BE2C (cell line): ENCODE measurements around the gene CAPS2.

Experiments
- DNase-seq: peaks from one replicate; pipeline ENCODE4 v3.0.0-alpha.2; 2020
- H3K27me3 ChIP-seq: fragments of 250-450 bp; sonication (Bioruptor Pico); 2 replicates; pipeline ENCODE4 v1.5.1; 2020; ENCODE audit warnings: mild to moderate bottlenecking
- H3K36me3 ChIP-seq: fragments of 250-450 bp; sonication (Bioruptor Pico); 2 replicates; pipeline ENCODE4 v1.5.1; 2020; ENCODE audit warnings: mild to moderate bottlenecking
- H3K4me1 ChIP-seq: fragments of 250-450 bp; sonication (Bioruptor Pico); 2 replicates; pipeline ENCODE4 v1.5.1; 2020
- H3K4me3 ChIP-seq: 2 replicates; pipeline ENCODE4 v1.5.1; 2011; ENCODE audit warnings: low read depth, low read length
- H3K9me3 ChIP-seq: fragments of 250-450 bp; sonication (Bioruptor Pico); 2 replicates; pipeline ENCODE4 v1.5.1; 2020
- CTCF ChIP-seq: IDR thresholded peaks from 2 replicates; pipeline ENCODE4 v1.5.1; 2012; ENCODE audit warnings: mild to moderate bottlenecking, low read depth, low read length

CAPS2 gene

GRCh38 chr12:75271576-75271975 is 58.5 kb downstream of the CAPS2 start:
- H3K4me1 ChIP-seq = no peaks in the 10 kb centered on the region
- no peak for TF ChIP-seq CTCF
- H3K27me3 ChIP-seq = no peaks in the 10 kb centered on the region
- no peak overlapping the region for H3K4me3 ChIP-seq
- no peak for DNase-seq
- H3K36me3 ChIP-seq = no peaks in the 10 kb centered on the region
- no peaks in the 10 kb centered on the region for H3K9me3 ChIP-seq

GRCh38 chr12:75270157-75270556 is 60.0 kb downstream of the CAPS2 start:
- Histone ChIP-seq H3K4me3 (no peak overlapping the region), H3K9me3 (no peaks in the 10 kb centered on the region), H3K27me3 (no peaks in the 10 kb centered on the region), H3K4me1 (no peaks in the 10 kb centered on the region), H3K36me3 (no peaks in the 10 kb centered on the region)
- no peak for DNase-seq
- no peak for TF ChIP-seq CTCF

DNA sequence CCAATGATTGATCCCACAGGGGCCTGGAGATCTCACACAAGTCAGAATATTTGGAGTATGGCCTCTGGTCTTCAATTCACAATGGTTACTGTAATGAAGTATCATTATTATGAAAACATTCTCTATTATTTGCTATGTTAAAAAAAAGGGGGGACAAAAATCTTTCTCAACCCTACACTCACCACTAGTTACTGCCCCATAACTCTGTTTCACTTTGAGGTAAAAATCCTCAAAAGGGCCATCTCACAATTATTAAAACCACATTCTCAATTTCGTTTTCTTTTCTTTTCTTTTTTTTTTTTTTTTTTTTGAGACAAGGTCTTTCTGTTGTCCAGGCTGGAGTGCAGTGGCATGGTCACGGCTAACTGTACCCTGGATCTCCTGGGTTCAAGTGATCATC is 60.9 kb downstream of the CAPS2 start:
- H3K27me3 ChIP-seq = no peaks in the 10 kb centered on the region
- no peak for DNase-seq
- no peaks in the 10 kb centered on the region for H3K36me3 ChIP-seq
- TF ChIP-seq CTCF = no peak
- no peaks in the 10 kb centered on the region for H3K4me1 ChIP-seq
- H3K4me3 ChIP-seq = no peak overlapping the region
- H3K9me3 ChIP-seq = no peaks in the 10 kb centered on the region

- H3K36me3 ChIP-seq = no peaks in the 10 kb centered on the region
- H3K9me3 ChIP-seq = no peaks in the 10 kb centered on the region
- DNase-seq = no peak
- H3K27me3 ChIP-seq = no peaks in the 10 kb centered on the region
- no peak for TF ChIP-seq CTCF
- no peak overlapping the region for H3K4me3 ChIP-seq
- H3K4me1 ChIP-seq = no peaks in the 10 kb centered on the region
These were observed 69.8 kb downstream of the CAPS2 start for GRCh38 chr12:75260316-75260715.

DNA sequence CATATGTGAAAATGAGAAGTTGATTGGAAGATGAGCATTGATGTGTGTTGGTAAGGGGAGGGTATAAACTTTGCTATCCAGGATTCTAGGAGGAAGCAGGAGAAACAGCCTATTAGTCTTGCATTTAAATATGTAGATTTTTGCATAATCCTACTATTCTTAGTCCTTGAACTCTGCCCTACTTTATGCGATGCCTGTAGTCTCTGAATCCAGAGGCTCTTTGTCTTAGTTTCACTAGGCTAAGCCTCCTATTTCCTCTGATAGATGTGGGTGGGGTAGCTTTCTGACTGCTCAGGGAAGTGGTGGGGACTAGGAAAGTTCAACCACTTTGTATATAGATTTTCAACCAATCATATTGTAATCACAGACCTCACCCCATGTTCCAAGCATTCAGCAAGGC is 71.0 kb downstream of the CAPS2 start:
- no peaks in the 10 kb centered on the region for H3K27me3 ChIP-seq
- no peak overlapping the region for H3K4me3 ChIP-seq
- H3K9me3 ChIP-seq = no peaks in the 10 kb centered on the region
- H3K36me3 ChIP-seq = no peaks in the 10 kb centered on the region
- no peak for TF ChIP-seq CTCF
- no peak for DNase-seq
- no peaks in the 10 kb centered on the region for H3K4me1 ChIP-seq

DNA sequence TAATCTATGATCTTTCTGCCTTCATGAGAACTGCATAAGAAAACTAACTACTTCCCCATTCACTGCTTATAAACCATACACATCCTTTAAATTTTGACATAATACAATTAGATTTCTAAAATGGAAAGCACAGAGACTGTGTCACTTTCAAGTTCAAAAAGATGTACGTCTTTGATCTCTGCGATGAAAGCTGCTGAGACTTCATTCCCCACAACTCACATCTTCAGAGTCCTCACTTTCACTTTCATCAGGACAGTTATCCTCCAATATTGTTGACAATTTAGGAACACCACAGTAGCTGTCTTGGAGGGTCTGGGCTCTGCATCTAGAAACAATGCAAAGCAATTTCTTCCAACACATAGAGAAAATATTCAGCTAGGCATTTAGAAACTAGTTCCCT is 72.6 kb downstream of the CAPS2 start:
- TF ChIP-seq CTCF = no peak
- no peak for DNase-seq
- H3K4me1 ChIP-seq = no peaks in the 10 kb centered on the region
- no peaks in the 10 kb centered on the region for H3K27me3 ChIP-seq
- H3K4me3 ChIP-seq = no peak overlapping the region
- no peaks in the 10 kb centered on the region for H3K36me3 ChIP-seq
- H3K9me3 ChIP-seq = no peaks in the 10 kb centered on the region
